HepG2 (cell line): Measurements from ENCODE around the gene SMYD1. TPM values are rescaled to one million over a fixed set of nuclear protein-coding genes. Genes with fewer than 3 reads are reported as not detected.

Source experiments
- CBX5 ChIP-seq: sonication (generic); formaldehyde crosslinking; IDR thresholded peaks from 2 replicates; pipeline ENCODE4 v1.4.0; 2020; ENCODE audit warnings: missing genetic modification reagents, borderline replicate concordance
- CHD4 ChIP-seq: fragments of 200-600 bp; sonication (generic); IDR thresholded peaks from 2 replicates; pipeline ENCODE4 v1.7.0; 2017; ENCODE audit warnings: mild to moderate bottlenecking, low read length, borderline replicate concordance
- GTF2F1 ChIP-seq: fragments of 150-350 bp; IDR thresholded peaks from 2 replicates; pipeline ENCODE4 v1.6.1; 2014; ENCODE audit warnings: low read length
- HHEX ChIP-seq: IDR thresholded peaks from 2 replicates; pipeline ENCODE4 v1.6.1; 2016; ENCODE audit warnings: control low read depth
- MIER2 ChIP-seq: IDR thresholded peaks from 2 replicates; pipeline ENCODE4 v1.6.1; 2016; ENCODE audit warnings: missing biosample characterization, missing genetic modification reagents
- MIER3 ChIP-seq: IDR thresholded peaks from 2 replicates; pipeline ENCODE4 v1.6.1; 2016; ENCODE audit warnings: missing compliant biosample characterization, borderline replicate concordance
- NR1H2 ChIP-seq: sonication (generic); formaldehyde crosslinking; IDR thresholded peaks from 2 replicates; pipeline ENCODE4 v1.8.1; 2022; ENCODE audit warnings: low read depth, missing genetic modification reagents, borderline replicate concordance
- SATB2 ChIP-seq: sonication (generic); formaldehyde crosslinking; IDR thresholded peaks from 2 replicates; pipeline ENCODE4 v1.5.0; 2020; ENCODE audit warnings: missing genetic modification reagents
- SMC3 ChIP-seq: IDR thresholded peaks from 2 replicates; pipeline ENCODE4 v1.6.1; 2011; ENCODE audit warnings: low read length, improper control_type of control experiment
- SNRNP70 ChIP-seq: fragments of 200-400 bp; formaldehyde crosslinking; IDR thresholded peaks from 2 replicates; pipeline ENCODE4 v1.6.1; 2017; ENCODE audit warnings: mild to moderate bottlenecking, low read depth, low read length, moderate library complexity
- TCF7 ChIP-seq: sonication (generic); IDR thresholded peaks from 2 replicates; pipeline ENCODE4 v1.6.1; 2016; ENCODE audit warnings: antibody characterized with exemption, low read depth
- YEATS4 ChIP-seq: sonication (generic); formaldehyde crosslinking; IDR thresholded peaks from 2 replicates; pipeline ENCODE4 v1.4.0; 2020; ENCODE audit warnings: missing genetic modification reagents, borderline replicate concordance
- ZC3H13 ChIP-seq: sonication (generic); formaldehyde crosslinking; IDR thresholded peaks from 2 replicates; pipeline ENCODE4 v1.8.1; 2023; ENCODE audit warnings: mild to moderate bottlenecking, missing genetic modification reagents, moderate library complexity
- ZNF230 ChIP-seq: sonication (generic); formaldehyde crosslinking; IDR thresholded peaks from 2 replicates; pipeline ENCODE4 v1.4.0; 2020; ENCODE audit warnings: mild to moderate bottlenecking, missing genetic modification reagents
- ZNF44 ChIP-seq: sonication (generic); formaldehyde crosslinking; IDR thresholded peaks from 2 replicates; pipeline ENCODE4 v1.5.1; 2020; ENCODE audit warnings: mild to moderate bottlenecking, missing genetic modification reagents
- ZNF773 ChIP-seq: sonication (generic); formaldehyde crosslinking; IDR thresholded peaks from 2 replicates; pipeline ENCODE4 v1.4.0; 2020; ENCODE audit warnings: missing genetic modification reagents, borderline replicate concordance
- ZNF775 ChIP-seq: sonication (generic); formaldehyde crosslinking; IDR thresholded peaks from 2 replicates; pipeline ENCODE4 v1.4.0; 2020; ENCODE audit warnings: missing genetic modification reagents, mild to moderate bottlenecking, moderate library complexity, borderline replicate concordance
- polyA plus RNA-seq, 8 experiments: library from polyadenylated mRNA; depleted of rRNA in 3 of 8; stranded (reverse) in 7 of 8; unstranded in 1 of 8; fragments of >200 nt; fragmentation: Illumina TruSeq in 4 of 8; extraction: Trizol in 4 of 8; gene quantifications; 2 replicates each; pipeline versions ENCODE4 v1.2.1 to v1.2.3, GENCODE V29; 2011 to 2016; ENCODE audit warnings: low read depth in 4 of 8, missing spikeins in 1 of 8, mixed read lengths in 1 of 8; ENCODE audit not compliant: insufficient read depth in 1 of 8
- total RNA-seq, 5 experiments: library from RNA; depleted of rRNA; stranded (reverse); fragments of >200 nt; fragmentation: Illumina TruSeq; extraction: Trizol; gene quantifications; 2 replicates each; pipeline ENCODE4 v1.2.3, GENCODE V29; 2016; ENCODE audit warnings: low read depth in 1 of 5
- TF ChIP-seq, protein P1 (sequence below): sonication (generic); formaldehyde crosslinking; IDR thresholded peaks from 2 replicates; pipeline ENCODE4 v1.8.0; 2022; ENCODE audit warnings: missing genetic modification reagents, mild to moderate bottlenecking, moderate library complexity, borderline replicate concordance
- TF ChIP-seq, protein P2 (sequence below): sonication (generic); formaldehyde crosslinking; IDR thresholded peaks from 2 replicates; pipeline ENCODE4 v1.8.1; 2023; ENCODE audit warnings: mild to moderate bottlenecking, missing genetic modification reagents, borderline replicate concordance
- TF ChIP-seq, protein P3 (sequence below): sonication (generic); formaldehyde crosslinking; conservative IDR thresholded peaks from 2 replicates; pipeline ENCODE4 v1.4.0; 2020; ENCODE audit warnings: missing genetic modification reagents
- TF ChIP-seq, protein P4 (sequence below): sonication (generic); formaldehyde crosslinking; IDR thresholded peaks from 2 replicates; pipeline ENCODE4 v1.4.0; 2020; ENCODE audit warnings: mild to moderate bottlenecking, missing genetic modification reagents
- TF ChIP-seq, protein P5 (sequence below): sonication (generic); formaldehyde crosslinking; conservative IDR thresholded peaks from 2 replicates; pipeline ENCODE4 v1.4.0; 2020; ENCODE audit warnings: missing genetic modification reagents
- TF ChIP-seq, protein P6 (sequence below): sonication (generic); formaldehyde crosslinking; IDR thresholded peaks from 2 replicates; pipeline ENCODE4 v1.8.0; 2022; ENCODE audit warnings: mild to moderate bottlenecking, missing genetic modification reagents, moderate library complexity

SMYD1 gene
- total and polyA plus RNA-seq, 2 of the 13 experiments (the other 11 are each of a cell fraction or from before 2014, with no cell fraction given) = not detected

DNA sequence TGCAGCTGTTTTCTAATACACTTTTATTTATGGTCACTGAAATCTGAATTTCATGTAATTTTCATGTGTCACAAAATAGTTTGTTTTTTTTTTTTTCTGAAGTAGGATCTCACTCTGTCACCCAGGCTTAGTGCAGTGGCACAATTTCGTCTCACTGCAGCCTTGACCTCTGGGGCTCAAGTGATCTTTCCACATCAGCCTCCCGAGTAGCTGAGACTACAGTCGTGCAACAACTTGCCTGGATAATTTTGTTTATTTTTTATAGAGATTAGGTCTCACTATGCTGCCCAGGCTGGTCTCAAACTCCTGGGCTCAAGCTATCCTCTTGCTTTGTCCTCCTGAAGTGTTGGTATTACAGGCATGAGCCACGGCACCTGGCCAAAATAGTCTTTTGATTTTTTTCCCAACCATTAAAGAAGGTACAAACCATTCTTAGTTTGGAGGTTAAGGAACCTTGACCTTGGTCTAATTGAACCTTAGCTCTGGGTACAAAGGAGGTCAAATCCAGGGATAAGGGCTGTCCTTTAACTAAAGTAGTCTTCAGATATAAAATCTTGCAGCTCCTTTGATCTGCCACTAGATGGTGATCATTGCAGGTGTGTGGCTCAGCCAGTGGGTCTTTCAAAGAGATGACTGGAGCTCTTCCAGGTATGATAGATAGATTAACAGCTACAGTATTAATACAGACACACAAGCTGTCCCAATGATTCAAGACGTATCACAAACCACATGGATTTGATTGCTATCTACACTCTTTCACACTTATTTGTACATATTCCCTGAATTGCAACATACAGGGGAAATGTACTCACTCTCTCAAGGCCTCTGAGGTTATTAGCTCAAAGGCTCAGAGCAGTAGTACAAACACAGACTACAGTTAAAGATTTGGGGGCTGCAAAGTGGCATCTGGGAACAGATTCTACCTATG lies 7.4 kb upstream of the SMYD1 start (continued):
- TF ChIP-seq, protein P1, sequence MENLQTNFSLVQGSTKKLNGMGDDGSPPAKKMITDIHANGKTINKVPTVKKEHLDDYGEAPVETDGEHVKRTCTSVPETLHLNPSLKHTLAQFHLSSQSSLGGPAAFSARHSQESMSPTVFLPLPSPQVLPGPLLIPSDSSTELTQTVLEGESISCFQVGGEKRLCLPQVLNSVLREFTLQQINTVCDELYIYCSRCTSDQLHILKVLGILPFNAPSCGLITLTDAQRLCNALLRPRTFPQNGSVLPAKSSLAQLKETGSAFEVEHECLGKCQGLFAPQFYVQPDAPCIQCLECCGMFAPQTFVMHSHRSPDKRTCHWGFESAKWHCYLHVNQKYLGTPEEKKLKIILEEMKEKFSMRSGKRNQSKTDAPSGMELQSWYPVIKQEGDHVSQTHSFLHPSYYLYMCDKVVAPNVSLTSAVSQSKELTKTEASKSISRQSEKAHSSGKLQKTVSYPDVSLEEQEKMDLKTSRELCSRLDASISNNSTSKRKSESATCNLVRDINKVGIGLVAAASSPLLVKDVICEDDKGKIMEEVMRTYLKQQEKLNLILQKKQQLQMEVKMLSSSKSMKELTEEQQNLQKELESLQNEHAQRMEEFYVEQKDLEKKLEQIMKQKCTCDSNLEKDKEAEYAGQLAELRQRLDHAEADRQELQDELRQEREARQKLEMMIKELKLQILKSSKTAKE (CRISPR knock-in tag) = no peak
- TF ChIP-seq YEATS4 (CRISPR knock-in tag) (peak; percentile 31; the same call in 1 of the 2 replicates), GTF2F1 (no peak), SATB2 (CRISPR knock-in tag) (no peak), NR1H2 (no peak), ZNF44 (CRISPR knock-in tag) (no peak), CBX5 (no peak), SNRNP70 (no peak), ZNF773 (no peak), TCF7 (peak; percentile 57; the same call in 1 of the 2 replicates), HHEX (CRISPR knock-in tag) (peak; percentile 68), ZC3H13 (no peak), ZNF775 (no peak), ZNF230 (no peak), MIER3 (CRISPR knock-in tag) (peak; percentile 39; the same call in 1 of the 2 replicates), MIER2 (CRISPR knock-in tag) (no peak), SMC3 (peak; percentile 97), CHD4 (no peak)
- TF ChIP-seq, protein P2, sequence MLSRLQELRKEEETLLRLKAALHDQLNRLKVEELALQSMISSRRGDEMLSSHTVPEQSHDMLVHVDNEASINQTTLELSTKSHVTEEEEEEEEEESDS (CRISPR knock-in tag) = 0 out of 2 replicates have a peak, but pooled peaks have one; percentile 54
- TF ChIP-seq, protein P3, sequence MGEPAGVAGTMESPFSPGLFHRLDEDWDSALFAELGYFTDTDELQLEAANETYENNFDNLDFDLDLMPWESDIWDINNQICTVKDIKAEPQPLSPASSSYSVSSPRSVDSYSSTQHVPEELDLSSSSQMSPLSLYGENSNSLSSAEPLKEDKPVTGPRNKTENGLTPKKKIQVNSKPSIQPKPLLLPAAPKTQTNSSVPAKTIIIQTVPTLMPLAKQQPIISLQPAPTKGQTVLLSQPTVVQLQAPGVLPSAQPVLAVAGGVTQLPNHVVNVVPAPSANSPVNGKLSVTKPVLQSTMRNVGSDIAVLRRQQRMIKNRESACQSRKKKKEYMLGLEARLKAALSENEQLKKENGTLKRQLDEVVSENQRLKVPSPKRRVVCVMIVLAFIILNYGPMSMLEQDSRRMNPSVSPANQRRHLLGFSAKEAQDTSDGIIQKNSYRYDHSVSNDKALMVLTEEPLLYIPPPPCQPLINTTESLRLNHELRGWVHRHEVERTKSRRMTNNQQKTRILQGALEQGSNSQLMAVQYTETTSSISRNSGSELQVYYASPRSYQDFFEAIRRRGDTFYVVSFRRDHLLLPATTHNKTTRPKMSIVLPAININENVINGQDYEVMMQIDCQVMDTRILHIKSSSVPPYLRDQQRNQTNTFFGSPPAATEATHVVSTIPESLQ (CRISPR knock-in tag) = 0 out of 2 replicates have a peak, but pooled peaks have one; percentile 32
- TF ChIP-seq, protein P4, sequence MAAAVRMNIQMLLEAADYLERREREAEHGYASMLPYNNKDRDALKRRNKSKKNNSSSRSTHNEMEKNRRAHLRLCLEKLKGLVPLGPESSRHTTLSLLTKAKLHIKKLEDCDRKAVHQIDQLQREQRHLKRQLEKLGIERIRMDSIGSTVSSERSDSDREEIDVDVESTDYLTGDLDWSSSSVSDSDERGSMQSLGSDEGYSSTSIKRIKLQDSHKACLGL = no peak
- TF ChIP-seq, protein P5, sequence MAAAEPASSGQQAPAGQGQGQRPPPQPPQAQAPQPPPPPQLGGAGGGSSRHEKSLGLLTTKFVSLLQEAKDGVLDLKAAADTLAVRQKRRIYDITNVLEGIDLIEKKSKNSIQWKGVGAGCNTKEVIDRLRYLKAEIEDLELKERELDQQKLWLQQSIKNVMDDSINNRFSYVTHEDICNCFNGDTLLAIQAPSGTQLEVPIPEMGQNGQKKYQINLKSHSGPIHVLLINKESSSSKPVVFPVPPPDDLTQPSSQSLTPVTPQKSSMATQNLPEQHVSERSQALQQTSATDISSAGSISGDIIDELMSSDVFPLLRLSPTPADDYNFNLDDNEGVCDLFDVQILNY = no peak
- TF ChIP-seq, protein P6, sequence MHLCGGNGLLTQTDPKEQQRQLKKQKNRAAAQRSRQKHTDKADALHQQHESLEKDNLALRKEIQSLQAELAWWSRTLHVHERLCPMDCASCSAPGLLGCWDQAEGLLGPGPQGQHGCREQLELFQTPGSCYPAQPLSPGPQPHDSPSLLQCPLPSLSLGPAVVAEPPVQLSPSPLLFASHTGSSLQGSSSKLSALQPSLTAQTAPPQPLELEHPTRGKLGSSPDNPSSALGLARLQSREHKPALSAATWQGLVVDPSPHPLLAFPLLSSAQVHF (CRISPR knock-in tag) = no peak
